ENCODE results near the gene KLRF2.

Gene KLRF2

DNA sequence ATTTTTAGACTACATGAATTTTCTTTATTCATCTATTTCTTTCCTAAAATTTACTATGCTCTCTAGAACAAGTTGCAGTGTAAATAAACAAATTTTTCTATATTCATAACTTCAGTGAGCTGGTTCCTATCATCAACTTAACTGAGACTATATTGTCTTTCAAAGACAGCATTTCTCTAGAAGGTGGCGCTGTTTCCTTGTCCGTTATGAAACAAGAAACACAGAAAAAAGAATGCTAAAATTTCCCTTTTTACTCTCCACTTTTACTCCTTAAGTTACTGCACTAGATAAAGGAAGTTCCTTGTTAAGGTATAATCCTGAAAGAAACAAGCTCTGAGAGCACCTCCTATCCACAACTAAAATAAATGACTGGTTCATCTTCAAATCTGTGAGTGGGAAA lies 59.1 kb downstream of the KLRF2 start:
- no peaks in the 10 kb centered on the region for H3K79me2 ChIP-seq (ENCODE audit: insufficient read depth, low read depth)
- H3K4me3 ChIP-seq (IDR thresholded peaks at IDR 0.05; ENCODE audit: insufficient read depth, low read depth, low read length): no peak overlapping the region
- H3K36me3 ChIP-seq (ENCODE audit: insufficient read depth): no peaks in the 10 kb centered on the region
- H3K4me1 ChIP-seq (ENCODE audit: low read depth, poor library complexity, severe bottlenecking): no peaks in the 10 kb centered on the region
- no peak overlapping the region for H3K4me2 ChIP-seq
- no peaks in the 10 kb centered on the region for H3K27me3 ChIP-seq (ENCODE audit: insufficient read depth, low read depth)
- H4K20me1 ChIP-seq (ENCODE audit: insufficient read depth): no peaks in the 10 kb centered on the region
- no peak overlapping the region for H3K9ac ChIP-seq
- no peak overlapping the region for H3K27ac ChIP-seq
- TF ChIP-seq, protein P1, sequence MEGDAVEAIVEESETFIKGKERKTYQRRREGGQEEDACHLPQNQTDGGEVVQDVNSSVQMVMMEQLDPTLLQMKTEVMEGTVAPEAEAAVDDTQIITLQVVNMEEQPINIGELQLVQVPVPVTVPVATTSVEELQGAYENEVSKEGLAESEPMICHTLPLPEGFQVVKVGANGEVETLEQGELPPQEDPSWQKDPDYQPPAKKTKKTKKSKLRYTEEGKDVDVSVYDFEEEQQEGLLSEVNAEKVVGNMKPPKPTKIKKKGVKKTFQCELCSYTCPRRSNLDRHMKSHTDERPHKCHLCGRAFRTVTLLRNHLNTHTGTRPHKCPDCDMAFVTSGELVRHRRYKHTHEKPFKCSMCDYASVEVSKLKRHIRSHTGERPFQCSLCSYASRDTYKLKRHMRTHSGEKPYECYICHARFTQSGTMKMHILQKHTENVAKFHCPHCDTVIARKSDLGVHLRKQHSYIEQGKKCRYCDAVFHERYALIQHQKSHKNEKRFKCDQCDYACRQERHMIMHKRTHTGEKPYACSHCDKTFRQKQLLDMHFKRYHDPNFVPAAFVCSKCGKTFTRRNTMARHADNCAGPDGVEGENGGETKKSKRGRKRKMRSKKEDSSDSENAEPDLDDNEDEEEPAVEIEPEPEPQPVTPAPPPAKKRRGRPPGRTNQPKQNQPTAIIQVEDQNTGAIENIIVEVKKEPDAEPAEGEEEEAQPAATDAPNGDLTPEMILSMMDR (conservative IDR thresholded peaks at IDR 0.05; ENCODE audit: low read depth, low read length): no peak
- H2AFZ ChIP-seq (ENCODE audit: low read depth): no peak overlapping the region

DNA sequence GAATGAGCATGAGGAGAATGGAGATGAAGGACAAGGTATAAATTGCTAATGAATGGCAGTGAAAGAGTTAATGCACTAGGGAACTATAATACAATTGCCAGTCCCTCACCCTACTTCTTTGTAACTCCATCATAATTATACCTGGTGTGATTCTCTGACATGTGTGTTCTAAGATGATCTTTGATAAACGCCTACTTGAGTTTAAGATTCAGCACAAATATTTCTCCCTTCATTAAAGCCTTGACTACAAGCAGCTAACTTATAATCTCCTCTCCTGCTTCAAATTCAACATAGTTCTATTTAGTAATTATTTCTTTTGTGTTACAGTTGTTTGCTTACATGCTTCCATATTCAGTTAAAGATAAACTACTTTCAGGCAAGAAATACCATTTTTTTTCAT lies 60.5 kb downstream of the KLRF2 start:
- no peaks in the 10 kb centered on the region for H3K27me3 ChIP-seq (ENCODE audit: insufficient read depth, low read depth)
- no peak overlapping the region for H3K4me2 ChIP-seq
- H3K79me2 ChIP-seq (ENCODE audit: insufficient read depth, low read depth): no peaks in the 10 kb centered on the region
- no peaks in the 10 kb centered on the region for H3K36me3 ChIP-seq (ENCODE audit: insufficient read depth)
- no peak overlapping the region for H3K9ac ChIP-seq
- H2AFZ ChIP-seq (ENCODE audit: low read depth): no peak overlapping the region
- H4K20me1 ChIP-seq (ENCODE audit: insufficient read depth): no peaks in the 10 kb centered on the region
- TF ChIP-seq, protein P1 (conservative IDR thresholded peaks at IDR 0.05; ENCODE audit: low read depth, low read length): no peak
- H3K4me1 ChIP-seq (ENCODE audit: low read depth, poor library complexity, severe bottlenecking): no peaks in the 10 kb centered on the region
- H3K27ac ChIP-seq: no peak overlapping the region
- no peak overlapping the region for H3K4me3 ChIP-seq (IDR thresholded peaks at IDR 0.05; ENCODE audit: insufficient read depth, low read depth, low read length)

DNA sequence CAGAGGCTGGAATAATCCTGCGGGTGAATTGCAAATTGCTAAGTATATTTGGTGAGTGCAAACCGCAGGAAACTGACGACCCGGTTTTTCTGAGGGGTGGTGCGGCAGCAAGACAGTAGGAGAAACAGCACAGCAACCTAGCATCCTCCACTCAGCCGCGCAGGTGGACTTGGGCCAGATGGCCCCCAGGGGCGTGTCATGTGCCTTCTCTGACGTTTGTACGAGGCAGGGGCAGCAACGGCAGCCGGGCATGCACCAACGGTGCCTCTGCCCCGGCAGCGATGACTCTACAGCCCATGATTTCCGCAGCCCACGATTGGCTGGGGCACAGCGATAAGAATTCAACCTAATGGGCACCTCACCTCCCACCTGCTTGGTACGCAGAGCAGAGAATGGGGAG lies 62.0 kb downstream of the KLRF2 start:
- Histone ChIP-seq H3K4me2 (no peak overlapping the region), H3K27ac (no peak overlapping the region), H3K4me1 (ENCODE audit: low read depth, poor library complexity, severe bottlenecking) (no peaks in the 10 kb centered on the region), H4K20me1 (ENCODE audit: insufficient read depth) (no peaks in the 10 kb centered on the region), H3K4me3 (IDR thresholded peaks at IDR 0.05; ENCODE audit: insufficient read depth, low read depth, low read length) (no peak overlapping the region), H3K79me2 (ENCODE audit: insufficient read depth, low read depth) (no peaks in the 10 kb centered on the region), H3K36me3 (ENCODE audit: insufficient read depth) (no peaks in the 10 kb centered on the region), H3K27me3 (ENCODE audit: insufficient read depth, low read depth) (no peaks in the 10 kb centered on the region), H3K9ac (no peak overlapping the region), H2AFZ (ENCODE audit: low read depth) (no peak overlapping the region)
- TF ChIP-seq, protein P1 (conservative IDR thresholded peaks at IDR 0.05; ENCODE audit: low read depth, low read length): no peak

DNA sequence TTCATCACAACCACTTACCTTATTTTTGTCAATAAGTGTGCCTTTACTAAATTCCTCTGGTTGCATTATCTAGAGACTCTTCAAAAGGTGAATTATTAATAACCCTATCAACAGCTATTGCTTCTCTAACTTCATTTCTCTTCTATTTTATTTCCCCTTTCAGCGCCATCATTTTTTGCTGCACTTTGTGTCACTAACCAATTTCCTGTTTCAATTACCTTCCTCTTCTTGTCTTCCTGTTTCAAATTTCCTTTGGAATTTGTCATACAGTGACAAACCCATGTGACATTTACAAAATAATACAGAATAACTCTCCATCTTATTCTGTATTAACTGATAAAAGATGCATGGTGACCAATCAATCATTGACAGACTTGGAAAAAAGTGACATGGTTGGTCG lies 63.1 kb downstream of the KLRF2 start:
- no peaks in the 10 kb centered on the region for H3K79me2 ChIP-seq (ENCODE audit: insufficient read depth, low read depth)
- TF ChIP-seq, protein P1 (conservative IDR thresholded peaks at IDR 0.05; ENCODE audit: low read depth, low read length): no peak
- no peak overlapping the region for H2AFZ ChIP-seq (ENCODE audit: low read depth)
- H3K4me2 ChIP-seq: no peak overlapping the region
- H3K36me3 ChIP-seq (ENCODE audit: insufficient read depth): no peaks in the 10 kb centered on the region
- H3K9ac ChIP-seq: no peak overlapping the region
- H3K27ac ChIP-seq: no peak overlapping the region
- H4K20me1 ChIP-seq (ENCODE audit: insufficient read depth): no peaks in the 10 kb centered on the region
- H3K4me1 ChIP-seq (ENCODE audit: low read depth, poor library complexity, severe bottlenecking): peaks cover 6% of the 10 kb centered on the region
- H3K27me3 ChIP-seq (ENCODE audit: insufficient read depth, low read depth): no peaks in the 10 kb centered on the region
- H3K4me3 ChIP-seq (IDR thresholded peaks at IDR 0.05; ENCODE audit: insufficient read depth, low read depth, low read length): no peak overlapping the region

Data from KMS-11 (cell line).